Measurements from ENCODE around the gene ACVR1.
"Not testable (repeated sequence)": the region's sequence is repeated elsewhere in the genome, so short reads cannot be mapped to it uniquely, and the experiment has no call there.

Gene ACVR1

DNA sequence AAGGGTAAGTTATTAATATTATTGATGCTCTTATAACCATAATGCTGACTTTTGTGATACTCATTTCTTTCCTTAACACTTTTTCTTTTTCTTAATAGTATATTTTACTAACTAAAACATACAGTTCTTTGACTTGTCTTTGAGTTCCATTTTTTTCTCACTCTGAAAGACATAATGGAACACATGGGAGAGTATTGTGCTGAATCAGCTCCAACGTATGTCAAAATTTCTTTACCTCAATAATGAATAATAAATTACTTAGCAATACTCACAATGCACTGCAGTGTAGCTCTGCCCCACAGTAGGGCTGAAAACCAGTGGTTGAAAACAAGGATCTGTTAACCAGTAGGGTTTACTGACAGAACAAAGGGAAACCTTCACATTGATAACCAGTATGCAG, 40.7 kb downstream of the ACVR1 start:
- no peaks in the 10 kb centered on the region for H3K9me3 ChIP-seq (ENCODE audit: low read length)
- no peak overlapping the region for H3K9ac ChIP-seq (ENCODE audit: low read length)
- no peaks in the 10 kb centered on the region for H3K27me3 ChIP-seq (ENCODE audit: control insufficient read depth in 1 of 2, insufficient read depth in 2 of 2, low read length in 2 of 2)
- no peaks in the 10 kb centered on the region for H3K36me3 ChIP-seq (ENCODE audit: insufficient read depth, low read length)
- H3K4me3 ChIP-seq (ENCODE audit: low read depth in 1 of 2, low read length in 2 of 2) = no peak overlapping the region
- no peak overlapping the region for H3K27ac ChIP-seq (ENCODE audit: low read depth, low read length)
- H3K4me1 ChIP-seq (ENCODE audit: insufficient read depth, low read length) = peaks cover 59% of the 10 kb centered on the region

DNA sequence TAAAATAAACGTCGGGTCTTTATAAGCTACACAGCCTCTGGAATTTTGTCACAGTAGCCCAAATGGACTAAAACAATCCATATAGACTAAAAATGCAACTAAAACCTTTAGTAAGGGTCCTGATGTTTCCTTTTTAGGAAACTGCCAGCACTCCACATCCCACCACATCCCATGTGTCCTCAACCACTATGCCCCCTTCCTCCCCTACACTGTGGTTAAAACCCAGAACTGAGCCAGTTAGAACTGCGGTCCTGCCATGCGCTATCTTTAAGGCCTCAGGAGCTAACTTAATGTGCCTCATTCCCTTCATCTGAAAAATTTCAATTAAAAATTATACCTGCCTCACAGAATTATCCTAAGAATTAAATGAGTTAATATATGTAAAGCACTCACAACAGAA, 41.1 kb downstream of the ACVR1 start:
- Histone ChIP-seq H3K4me3 (ENCODE audit: low read depth in 1 of 2, low read length in 2 of 2) (no peak overlapping the region), H3K27me3 (ENCODE audit: control insufficient read depth in 1 of 2, insufficient read depth in 2 of 2, low read length in 2 of 2) (no peaks in the 10 kb centered on the region), H3K4me1 (ENCODE audit: insufficient read depth, low read length) (peaks cover 58% of the 10 kb centered on the region), H3K9ac (ENCODE audit: low read length) (no peak overlapping the region), H3K27ac (ENCODE audit: low read depth, low read length) (no peak overlapping the region), H3K9me3 (ENCODE audit: low read length) (no peaks in the 10 kb centered on the region), H3K36me3 (ENCODE audit: insufficient read depth, low read length) (no peaks in the 10 kb centered on the region)

DNA sequence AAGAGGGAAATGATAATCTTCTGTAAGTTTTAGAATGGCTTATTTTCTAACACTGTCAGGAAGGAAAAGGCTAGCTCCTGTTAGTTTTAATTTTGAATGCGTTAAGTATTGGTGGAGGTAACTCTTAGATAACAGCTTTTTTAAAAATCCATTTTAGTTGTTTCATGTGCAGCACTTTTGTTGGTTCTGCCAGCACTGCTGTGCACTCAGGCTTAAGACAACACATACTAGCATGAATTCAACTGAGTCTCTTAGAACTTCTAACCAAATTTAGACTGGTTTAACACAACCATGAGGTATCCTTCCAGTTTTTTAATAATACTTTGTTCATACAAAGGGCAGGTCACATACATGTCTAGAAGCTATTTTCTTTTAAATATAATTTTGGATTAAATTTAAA, 42.4 kb downstream of the ACVR1 start:
- Histone ChIP-seq H3K9me3 (ENCODE audit: low read length) (no peaks in the 10 kb centered on the region), H3K27me3 (ENCODE audit: control insufficient read depth in 1 of 2, insufficient read depth in 2 of 2, low read length in 2 of 2) (no peaks in the 10 kb centered on the region)

DNA sequence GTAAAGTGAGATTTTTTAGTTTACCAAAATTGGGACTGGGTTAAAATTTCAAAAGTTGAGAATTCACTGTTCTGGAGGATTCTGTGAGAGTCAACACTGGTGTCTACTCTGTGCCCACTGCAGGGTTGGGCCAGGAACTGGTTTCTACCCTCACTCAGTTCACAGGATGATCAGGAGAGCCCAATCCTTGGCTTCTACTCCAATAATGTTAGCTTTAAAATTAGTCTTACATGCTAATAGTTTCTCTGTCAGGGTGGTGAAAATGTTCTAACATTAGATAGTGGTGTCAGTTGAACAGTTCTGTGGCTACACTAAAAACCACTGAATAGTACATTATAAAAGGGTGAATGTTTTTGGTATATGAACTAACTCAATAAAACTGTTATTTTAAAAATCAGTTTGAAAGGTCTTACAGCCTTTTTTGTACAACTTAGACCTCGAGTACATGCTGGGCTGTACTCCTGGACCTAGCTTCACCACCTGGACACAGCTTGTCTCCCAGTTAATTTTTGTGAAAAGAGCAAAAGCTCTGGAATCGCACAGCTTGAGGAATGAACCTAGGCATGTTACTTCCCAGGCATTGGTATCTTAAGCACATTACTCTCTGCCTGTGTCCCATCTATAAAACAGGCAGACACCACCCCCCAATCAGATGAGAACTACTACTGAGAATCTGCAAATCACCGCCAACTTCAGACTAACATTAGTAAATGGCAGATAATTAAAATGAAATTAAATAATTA, 44.4 kb downstream of the ACVR1 start:
- no peaks in the 10 kb centered on the region for H3K36me3 ChIP-seq (ENCODE audit: insufficient read depth, low read length)
- H3K9me3 ChIP-seq (ENCODE audit: low read length) = no peaks in the 10 kb centered on the region
- H3K4me3 ChIP-seq (ENCODE audit: low read depth in 1 of 2, low read length in 2 of 2) = no peak overlapping the region
- H3K4me1 ChIP-seq (ENCODE audit: insufficient read depth, low read length) = peaks cover 28% of the 10 kb centered on the region
- H3K27me3 ChIP-seq (ENCODE audit: control insufficient read depth in 1 of 2, insufficient read depth in 2 of 2, low read length in 2 of 2) = no peaks in the 10 kb centered on the region
- H3K27ac ChIP-seq (ENCODE audit: low read depth, low read length) = peak overlapping the region; percentile 21
- no peak overlapping the region for H3K9ac ChIP-seq (ENCODE audit: low read length)

More for the DNA sequence above, 42.4 kb downstream of the ACVR1 start:
- Histone ChIP-seq H3K36me3 (ENCODE audit: insufficient read depth, low read length) (no peaks in the 10 kb centered on the region), H3K27ac (ENCODE audit: low read depth, low read length) (no peak overlapping the region), H3K4me1 (ENCODE audit: insufficient read depth, low read length) (peaks cover 45% of the 10 kb centered on the region), H3K4me3 (ENCODE audit: low read depth in 1 of 2, low read length in 2 of 2) (no peak overlapping the region), H3K9ac (ENCODE audit: low read length) (no peak overlapping the region)

DNA sequence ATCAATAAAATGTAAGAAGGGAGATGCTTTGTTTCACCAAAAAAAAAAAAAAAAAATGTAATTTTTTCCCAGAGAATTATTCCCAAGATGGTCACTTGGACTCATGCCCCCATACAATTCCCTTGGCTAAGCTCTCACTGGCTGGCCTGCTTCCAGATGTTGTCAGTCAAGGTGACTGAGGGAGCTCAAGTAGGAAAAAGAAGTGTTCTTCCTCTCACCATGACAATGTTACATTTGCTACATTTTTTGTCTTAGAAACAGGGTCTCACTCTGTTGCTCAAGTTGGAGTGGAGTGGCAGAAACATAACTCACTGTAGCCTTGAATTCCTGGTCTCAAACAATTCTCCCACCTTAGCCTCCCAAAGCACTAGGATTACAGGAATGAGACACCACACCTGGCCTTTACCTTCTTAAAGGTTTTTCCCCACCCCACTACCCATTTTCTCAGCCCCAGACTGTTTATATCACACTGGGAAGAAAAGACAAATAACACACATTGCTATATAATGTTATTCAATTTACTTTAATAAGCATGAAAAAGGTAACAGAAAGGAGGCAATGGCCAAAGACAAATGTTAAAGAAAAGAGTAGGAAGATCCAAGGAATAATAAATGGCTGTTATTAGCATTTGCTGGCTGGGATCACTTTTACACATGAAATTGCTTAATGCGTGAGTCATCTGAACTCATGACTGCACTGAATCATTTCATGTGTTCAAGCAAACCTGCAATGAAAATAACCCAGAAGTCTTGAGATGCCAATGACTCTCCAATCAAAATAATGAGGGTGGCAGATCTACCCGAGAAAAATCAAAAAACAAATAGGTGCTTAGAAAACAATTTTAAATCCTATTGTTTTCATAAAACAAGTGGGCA, 45.2 kb downstream of the ACVR1 start:
- Histone ChIP-seq H3K27ac (ENCODE audit: low read depth, low read length) (no peak overlapping the region), H3K9me3 (ENCODE audit: low read length) (no peaks in the 10 kb centered on the region), H3K4me3 (ENCODE audit: low read depth in 1 of 2, low read length in 2 of 2) (no peak overlapping the region), H3K36me3 (ENCODE audit: insufficient read depth, low read length) (no peaks in the 10 kb centered on the region), H3K9ac (ENCODE audit: low read length) (no peak overlapping the region), H3K27me3 (ENCODE audit: control insufficient read depth in 1 of 2, insufficient read depth in 2 of 2, low read length in 2 of 2) (no peaks in the 10 kb centered on the region), H3K4me1 (ENCODE audit: insufficient read depth, low read length) (peaks cover 22% of the 10 kb centered on the region)

DNA sequence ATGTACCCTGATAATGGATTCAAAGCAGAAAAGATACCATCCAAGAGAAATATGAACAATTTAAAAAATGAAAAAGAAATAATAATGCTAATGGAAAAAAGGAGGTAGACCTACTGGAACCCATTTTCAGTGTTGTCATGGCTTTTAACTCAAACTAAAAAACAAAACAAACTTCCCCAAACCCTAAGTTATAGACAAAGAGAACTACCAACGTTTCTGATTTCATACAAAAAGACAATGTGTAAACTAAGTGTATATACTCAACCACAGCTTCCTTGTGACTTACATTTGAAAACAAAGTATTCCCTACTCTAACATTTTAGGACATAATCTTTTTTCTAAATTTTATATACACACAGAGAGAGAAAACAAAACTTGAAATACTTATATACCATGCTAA, 45.9 kb downstream of the ACVR1 start:
- Histone ChIP-seq H3K36me3 (ENCODE audit: insufficient read depth, low read length) (no peaks in the 10 kb centered on the region), H3K9me3 (ENCODE audit: low read length) (no peaks in the 10 kb centered on the region), H3K27me3 (ENCODE audit: control insufficient read depth in 1 of 2, insufficient read depth in 2 of 2, low read length in 2 of 2) (no peaks in the 10 kb centered on the region), H3K4me3 (ENCODE audit: low read depth in 1 of 2, low read length in 2 of 2) (no peak overlapping the region), H3K27ac (ENCODE audit: low read depth, low read length) (no peak overlapping the region), H3K9ac (ENCODE audit: low read length) (no peak overlapping the region), H3K4me1 (ENCODE audit: insufficient read depth, low read length) (peaks cover 22% of the 10 kb centered on the region)

DNA sequence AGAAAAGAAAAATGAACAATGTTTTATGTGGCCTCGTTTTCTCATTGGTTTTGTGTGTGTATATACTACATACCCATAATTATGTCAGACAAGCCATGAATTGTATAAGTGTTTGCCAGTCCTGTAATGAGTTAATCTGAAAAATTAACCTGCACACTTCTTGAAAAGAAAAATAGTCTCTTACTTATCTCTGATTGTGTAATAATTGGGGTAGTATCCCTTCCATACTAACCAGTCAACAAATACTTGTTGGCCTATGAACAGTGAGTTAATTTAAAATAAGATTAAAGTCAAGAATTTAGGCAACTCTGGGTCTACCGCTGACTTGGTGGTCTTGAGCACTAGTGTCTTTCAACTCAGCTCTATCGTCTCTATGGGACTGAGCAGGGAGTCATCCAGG, 48.8 kb downstream of the ACVR1 start:
- Histone ChIP-seq H3K4me1 (ENCODE audit: insufficient read depth, low read length) (peaks cover 24% of the 10 kb centered on the region), H3K27ac (ENCODE audit: low read depth, low read length) (no peak overlapping the region), H3K4me3 (ENCODE audit: low read depth in 1 of 2, low read length in 2 of 2) (no peak overlapping the region), H3K36me3 (ENCODE audit: insufficient read depth, low read length) (no peaks in the 10 kb centered on the region), H3K9ac (ENCODE audit: low read length) (no peak overlapping the region), H3K27me3 (ENCODE audit: control insufficient read depth in 1 of 2, insufficient read depth in 2 of 2, low read length in 2 of 2) (no peaks in the 10 kb centered on the region), H3K9me3 (ENCODE audit: low read length) (no peaks in the 10 kb centered on the region)

DNA sequence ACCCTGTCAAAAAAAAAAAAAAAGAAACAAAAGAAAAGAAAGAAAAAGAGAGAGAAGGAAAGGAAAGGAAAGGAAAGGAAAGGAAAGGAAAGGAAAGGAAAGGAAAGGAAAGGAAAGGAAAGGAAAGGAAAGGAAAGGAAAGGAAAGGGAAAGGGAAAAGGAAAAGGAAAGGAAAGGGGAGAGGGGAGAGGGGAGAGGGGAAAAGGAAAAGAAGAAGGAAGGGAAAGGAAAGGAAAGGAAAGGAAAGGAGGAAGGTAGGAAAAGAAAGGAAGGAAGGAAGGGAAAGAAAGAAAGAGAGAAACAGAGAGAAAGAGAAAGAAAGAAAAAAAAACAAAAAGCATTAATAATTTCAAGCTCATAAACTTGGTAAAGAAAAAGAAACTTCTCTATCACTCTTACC, 49.5 kb downstream of the ACVR1 start:
- not testable (repeated sequence) for H3K9ac ChIP-seq (ENCODE audit: low read length); H3K27me3 ChIP-seq (ENCODE audit: control insufficient read depth in 1 of 2, insufficient read depth in 2 of 2, low read length in 2 of 2); H3K4me3 ChIP-seq (ENCODE audit: low read depth in 1 of 2, low read length in 2 of 2); H3K36me3 ChIP-seq (ENCODE audit: insufficient read depth, low read length); H3K9me3 ChIP-seq (ENCODE audit: low read length); H3K27ac ChIP-seq (ENCODE audit: low read depth, low read length)
- H3K4me1 ChIP-seq (ENCODE audit: insufficient read depth, low read length) = peaks cover 27% of the 10 kb centered on the region

DNA sequence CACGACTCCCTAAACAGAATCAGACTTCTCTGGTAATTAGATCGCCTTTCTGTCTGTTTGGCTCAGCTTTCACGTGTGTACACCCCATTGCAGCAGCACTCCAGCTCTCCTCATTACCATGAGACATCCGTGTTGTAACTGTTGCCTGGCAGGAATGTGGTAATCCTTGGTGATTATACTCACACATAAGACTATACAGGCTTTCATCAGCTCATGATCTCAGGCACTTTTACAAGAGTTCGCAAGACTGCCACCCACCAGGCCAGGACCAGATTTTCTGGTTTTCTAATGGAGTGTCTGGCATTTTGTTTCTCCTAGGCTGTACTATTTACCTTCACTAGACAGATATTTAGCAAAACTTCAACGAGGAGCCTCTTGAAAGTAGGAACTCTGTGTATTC, 50.2 kb downstream of the ACVR1 start:
- no peak overlapping the region for H3K9ac ChIP-seq (ENCODE audit: low read length)
- no peaks in the 10 kb centered on the region for H3K36me3 ChIP-seq (ENCODE audit: insufficient read depth, low read length)
- H3K27me3 ChIP-seq (ENCODE audit: control insufficient read depth in 1 of 2, insufficient read depth in 2 of 2, low read length in 2 of 2) = no peaks in the 10 kb centered on the region
- H3K9me3 ChIP-seq (ENCODE audit: low read length) = no peaks in the 10 kb centered on the region
- no peak overlapping the region for H3K27ac ChIP-seq (ENCODE audit: low read depth, low read length)
- H3K4me3 ChIP-seq (ENCODE audit: low read depth in 1 of 2, low read length in 2 of 2) = no peak overlapping the region
- H3K4me1 ChIP-seq (ENCODE audit: insufficient read depth, low read length) = peaks cover 22% of the 10 kb centered on the region

DNA sequence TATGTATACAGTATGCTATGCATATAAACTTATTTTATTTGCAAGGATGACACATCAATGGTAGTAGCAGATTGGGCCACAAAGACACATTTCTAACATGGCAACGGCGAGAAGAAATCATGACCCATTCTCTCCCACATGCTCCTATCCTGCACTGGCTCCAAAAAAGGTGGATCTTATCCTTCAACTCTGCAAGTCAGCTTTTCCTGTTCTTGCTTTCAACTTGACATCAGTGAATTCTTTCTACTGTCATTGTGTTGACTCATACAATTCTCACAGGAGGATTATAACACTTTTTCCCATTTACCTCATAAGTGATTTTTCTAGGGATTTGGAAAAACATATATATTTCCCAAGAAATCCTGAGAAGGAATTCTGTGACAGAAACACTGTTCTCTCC, 53.1 kb downstream of the ACVR1 start:
- no peaks in the 10 kb centered on the region for H3K9me3 ChIP-seq (ENCODE audit: low read length)
- H3K27me3 ChIP-seq (ENCODE audit: control insufficient read depth in 1 of 2, insufficient read depth in 2 of 2, low read length in 2 of 2) = no peaks in the 10 kb centered on the region
- no peak overlapping the region for H3K9ac ChIP-seq (ENCODE audit: low read length)
- H3K36me3 ChIP-seq (ENCODE audit: insufficient read depth, low read length) = peaks cover 5% of the 10 kb centered on the region
- H3K27ac ChIP-seq (ENCODE audit: low read depth, low read length) = no peak overlapping the region
- H3K4me1 ChIP-seq (ENCODE audit: insufficient read depth, low read length) = peaks cover 17% of the 10 kb centered on the region
- no peak overlapping the region for H3K4me3 ChIP-seq (ENCODE audit: low read depth in 1 of 2, low read length in 2 of 2)

DNA sequence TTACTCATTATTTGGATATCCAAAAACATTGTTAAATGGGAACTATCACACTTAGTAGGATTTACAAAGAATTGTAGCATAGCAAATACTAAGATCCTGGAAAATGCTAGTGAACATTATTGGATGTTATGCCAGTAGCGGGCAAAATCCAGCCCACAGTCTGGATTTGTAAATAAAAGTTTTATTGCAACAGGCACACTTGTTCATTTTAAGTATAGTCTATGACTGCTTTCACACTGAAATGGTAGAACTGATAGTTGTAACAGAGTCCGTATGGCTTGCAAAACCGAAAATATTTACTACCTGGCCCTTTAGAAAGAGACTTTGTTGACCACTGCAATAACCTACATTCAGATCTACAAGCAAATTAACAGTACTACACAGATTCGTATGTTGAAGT, 53.6 kb downstream of the ACVR1 start:
- Histone ChIP-seq H3K4me1 (ENCODE audit: insufficient read depth, low read length) (peaks cover 17% of the 10 kb centered on the region), H3K27ac (ENCODE audit: low read depth, low read length) (no peak overlapping the region), H3K36me3 (ENCODE audit: insufficient read depth, low read length) (peaks cover 7% of the 10 kb centered on the region), H3K9me3 (ENCODE audit: low read length) (no peaks in the 10 kb centered on the region), H3K27me3 (ENCODE audit: control insufficient read depth in 1 of 2, insufficient read depth in 2 of 2, low read length in 2 of 2) (no peaks in the 10 kb centered on the region), H3K9ac (ENCODE audit: low read length) (no peak overlapping the region), H3K4me3 (ENCODE audit: low read depth in 1 of 2, low read length in 2 of 2) (no peak overlapping the region)

Data from muscle layer of colon (tissue), 2 donors.